ENCODE measurements around the gene SLC25A45.

GRCh38 chr11:65417702-65418430 lies 35.4 kb upstream of the SLC25A45 start:
- no peak for TF ChIP-seq ETS1 (IDR thresholded peaks at IDR 0.05)
- TF ChIP-seq CTCF (conservative IDR thresholded peaks at IDR 0.05; ENCODE audit: low read depth in 2 of 2) = no peak

All from GM23338 (cell line).